Retina (tissue), 1 donor: ENCODE data around the gene RPL22L1.
"Not testable (repeated sequence)": the region's sequence is repeated elsewhere in the genome, so short reads cannot be mapped to it uniquely, and the experiment has no call there.

Source experiments
- DNase-seq: peaks from one replicate; pipeline ENCODE4 v3.0.0-alpha.2; 2016

Gene RPL22L1

DNA sequence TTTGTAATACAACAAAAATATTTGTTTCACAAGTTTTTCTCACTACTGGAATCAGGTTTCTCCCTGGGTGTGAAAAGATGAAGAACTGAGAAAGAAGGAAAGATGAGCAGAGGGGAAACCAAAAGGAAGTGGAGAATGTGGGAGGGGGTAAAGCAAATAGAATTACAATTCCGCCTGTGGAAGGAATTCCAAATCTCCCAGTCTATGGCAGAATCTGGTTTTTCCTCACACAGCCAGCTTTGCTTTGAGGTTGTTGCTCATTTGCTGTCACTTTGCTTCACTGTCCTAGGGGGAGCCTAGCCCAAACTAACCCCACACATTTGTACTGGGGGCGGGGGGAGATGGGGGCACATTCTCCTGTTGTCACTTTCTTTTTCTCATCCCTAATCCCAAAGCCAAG is 43.9 kb downstream of the RPL22L1 start:
- no peak for DNase-seq

DNA sequence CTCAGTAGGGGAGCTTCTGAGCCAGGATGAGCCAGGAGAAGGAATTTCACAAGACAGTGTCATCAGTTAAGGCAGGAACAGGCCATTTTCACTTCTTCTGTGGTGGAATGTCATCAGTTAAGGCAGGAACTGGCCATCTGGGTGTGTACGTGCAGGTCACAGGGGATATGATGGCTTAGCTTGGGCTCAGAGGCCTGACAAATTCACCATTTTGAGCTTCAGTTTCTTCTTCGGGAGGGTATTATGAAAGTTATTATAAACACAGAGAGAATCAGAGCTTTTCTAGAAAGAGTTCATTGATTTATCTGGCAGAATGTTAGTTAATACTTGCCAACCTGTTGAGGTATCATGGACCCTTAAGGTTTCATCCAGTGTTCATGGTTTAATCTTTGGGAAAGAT is 46.4 kb downstream of the RPL22L1 start:
- DNase-seq: not testable (repeated sequence)

DNA sequence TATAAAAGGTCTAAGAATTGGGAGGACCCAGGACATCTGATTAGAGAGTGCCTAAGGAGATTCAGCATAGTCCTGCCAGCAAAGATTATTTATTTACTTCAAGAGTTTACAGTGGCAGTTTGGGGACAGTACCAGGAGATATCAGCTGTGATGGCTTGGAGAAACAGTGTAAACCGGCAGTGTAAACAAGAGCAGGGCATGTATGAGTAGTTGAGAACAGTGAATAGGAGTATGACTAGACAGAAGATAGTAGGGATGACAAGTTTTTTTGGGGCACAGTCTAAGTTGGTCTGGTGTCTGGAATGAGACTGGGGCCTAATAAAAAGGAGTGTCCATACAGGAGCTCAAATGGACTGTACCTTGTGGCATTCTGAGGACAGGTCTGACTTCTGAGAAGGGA is 51.7 kb downstream of the RPL22L1 start:
- not testable (repeated sequence) for DNase-seq

GRCh38 chr3:170817471-170817870 is 52.5 kb downstream of the RPL22L1 start:
- DNase-seq: not testable (repeated sequence)

GRCh38 chr3:170816841-170817240 is 53.2 kb downstream of the RPL22L1 start:
- DNase-seq: no peak

- DNase-seq: no peak
Observed at GRCh38 chr3:170816341-170816740, 53.7 kb downstream of the RPL22L1 start.

GRCh38 chr3:170815936-170816335 is 54.1 kb downstream of the RPL22L1 start:
- DNase-seq: no peak

GRCh38 chr3:170815340-170815739 is 54.7 kb downstream of the RPL22L1 start:
- DNase-seq: no peak
